ENCODE results near the gene BRD7.
"Not testable (repeated sequence)": the region's sequence is repeated elsewhere in the genome, so short reads cannot be mapped to it uniquely, and the experiment has no call there.

BRD7 gene

DNA sequence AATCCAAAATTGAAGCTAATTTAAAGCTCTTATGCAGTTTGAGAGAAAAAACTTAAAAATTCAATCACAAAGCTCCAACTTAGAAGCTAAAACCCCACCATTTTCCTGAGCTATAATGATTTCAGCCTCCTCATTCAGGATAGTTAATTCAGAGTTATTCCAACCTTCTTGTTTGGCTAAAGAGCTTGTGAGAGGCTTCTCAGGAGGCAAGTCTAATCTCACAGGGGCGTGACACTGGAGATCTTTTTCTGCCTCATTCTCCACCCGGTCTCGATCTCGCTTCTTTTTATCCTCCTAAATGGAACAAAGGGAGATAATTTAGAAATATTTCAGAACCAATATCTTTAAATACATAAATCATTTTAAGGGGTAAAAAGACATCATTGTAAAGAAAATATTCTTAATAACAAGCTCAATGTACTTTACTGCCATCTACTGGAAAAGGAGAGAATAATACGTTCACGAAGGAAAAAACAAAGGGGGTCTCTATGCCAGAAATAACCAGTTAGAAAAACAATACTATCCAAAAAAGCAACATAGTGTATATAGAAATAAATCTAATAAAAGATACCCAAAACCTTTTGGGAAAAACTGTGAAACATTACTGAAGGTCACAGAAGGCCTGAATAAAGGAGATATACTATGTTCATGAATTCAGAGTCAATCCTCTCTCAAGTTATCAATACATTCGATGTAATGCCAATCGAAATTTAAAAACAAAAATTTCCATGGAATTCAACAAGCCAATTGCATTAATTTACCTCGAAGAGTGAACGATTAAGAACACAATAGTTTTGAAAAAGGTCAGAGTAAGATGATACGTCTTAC lies 13.9 kb downstream of the BRD7 start:
- no peak for DNase-seq

- no peak for DNase-seq
Observed at GRCh38 chr16:50354082-50354481, 14.7 kb downstream of the BRD7 start.

GRCh38 chr16:50351952-50352351 lies 16.8 kb downstream of the BRD7 start:
- no peak for DNase-seq

- no peak for DNase-seq
Observed at GRCh38 chr16:50351116-50351515, 17.7 kb downstream of the BRD7 start.

GRCh38 chr16:50345210-50345609 lies 23.6 kb downstream of the BRD7 start:
- DNase-seq, result not testable (repeated sequence)

DNA sequence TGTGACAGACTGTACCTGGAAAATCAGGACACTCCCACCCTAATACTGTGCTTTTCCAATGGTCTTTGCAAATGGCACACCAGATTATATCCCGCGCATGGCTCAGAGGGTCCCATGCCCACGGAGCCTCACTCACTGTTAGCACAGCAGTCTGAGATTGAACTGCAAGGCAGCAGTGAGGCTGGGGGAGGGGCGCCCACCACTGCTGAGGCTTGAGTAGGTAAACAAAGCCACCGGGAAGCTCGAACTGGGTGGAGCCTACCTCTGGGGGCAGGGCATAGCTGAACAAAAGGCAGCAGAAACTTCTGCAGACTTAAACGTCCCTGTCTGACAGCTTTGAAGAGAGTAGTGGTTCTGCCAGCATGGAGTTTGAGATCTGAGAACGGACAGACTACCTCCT lies 25.2 kb downstream of the BRD7 start:
- not testable (repeated sequence) for DNase-seq

GRCh38 chr16:50340578-50340977 lies 28.2 kb downstream of the BRD7 start:
- DNase-seq, result no peak

GRCh38 chr16:50338371-50339231 lies 30.2 kb downstream of the BRD7 start:
- DNase-seq, result no peak

DNA sequence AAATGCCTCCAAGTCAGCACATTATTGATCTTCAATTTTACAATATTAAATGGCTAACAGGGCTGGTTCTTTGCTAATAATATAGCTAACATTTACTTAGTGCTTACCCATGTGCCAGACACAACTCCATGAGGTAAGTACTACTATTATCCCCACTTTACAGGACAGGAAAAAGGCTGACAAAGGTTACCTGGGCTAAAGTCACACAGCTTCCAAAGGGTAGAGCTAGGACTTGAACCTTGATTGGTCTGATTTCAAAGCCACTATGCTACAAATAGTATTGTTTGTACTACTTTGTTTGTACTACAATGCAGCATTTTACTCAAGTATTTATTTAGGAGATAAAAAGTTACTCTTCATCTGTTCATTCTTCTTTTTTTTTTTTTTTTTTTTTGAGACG lies 31.9 kb downstream of the BRD7 start:
- no peak for DNase-seq

- DNase-seq, result no peak
Observed at GRCh38 chr16:50335196-50335958, 33.4 kb downstream of the BRD7 start.

DNA sequence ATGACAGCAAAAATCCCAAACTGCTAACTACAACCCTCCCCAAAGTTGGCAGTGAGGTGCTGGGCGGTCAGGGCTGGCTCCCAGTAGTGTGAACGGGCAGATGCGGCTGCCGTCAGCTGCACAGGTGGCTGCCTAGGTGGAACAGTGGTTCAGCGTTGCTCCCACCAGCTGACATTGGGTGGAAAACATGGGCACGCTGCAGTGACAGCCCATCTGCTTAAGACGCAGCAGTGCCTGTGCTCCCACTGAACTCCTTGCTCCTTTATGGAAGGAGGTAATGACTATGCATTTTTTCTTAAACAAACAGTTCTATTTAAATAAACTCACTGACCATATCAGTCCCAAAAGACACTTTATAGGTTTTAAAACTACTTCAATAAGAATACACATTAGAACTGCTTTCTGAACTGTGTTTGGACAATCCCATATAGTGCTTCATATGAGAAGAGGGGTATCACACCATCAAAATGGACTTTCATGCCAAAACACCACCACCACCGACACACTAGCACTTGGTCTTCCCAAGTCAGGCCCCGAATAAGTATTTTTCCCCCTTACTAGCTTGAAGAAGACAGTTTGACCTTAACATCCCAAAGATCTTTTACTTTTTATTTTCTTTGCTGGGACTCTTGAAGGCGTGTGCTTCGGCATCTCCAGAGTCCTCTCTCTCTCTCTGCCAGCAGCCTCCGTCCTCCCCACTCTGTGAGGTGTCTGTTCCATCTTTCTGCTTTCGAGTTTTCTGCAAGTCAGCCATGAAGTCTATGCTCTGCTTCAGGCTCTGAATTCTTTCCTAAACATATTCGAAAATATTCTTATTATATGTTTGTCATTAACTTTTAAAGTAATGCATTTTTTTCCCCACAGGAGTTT lies 34.4 kb downstream of the BRD7 start:
- DNase-seq, result no peak

GRCh38 chr16:50332599-50332998 lies 36.2 kb downstream of the BRD7 start:
- DNase-seq, result no peak

DNA sequence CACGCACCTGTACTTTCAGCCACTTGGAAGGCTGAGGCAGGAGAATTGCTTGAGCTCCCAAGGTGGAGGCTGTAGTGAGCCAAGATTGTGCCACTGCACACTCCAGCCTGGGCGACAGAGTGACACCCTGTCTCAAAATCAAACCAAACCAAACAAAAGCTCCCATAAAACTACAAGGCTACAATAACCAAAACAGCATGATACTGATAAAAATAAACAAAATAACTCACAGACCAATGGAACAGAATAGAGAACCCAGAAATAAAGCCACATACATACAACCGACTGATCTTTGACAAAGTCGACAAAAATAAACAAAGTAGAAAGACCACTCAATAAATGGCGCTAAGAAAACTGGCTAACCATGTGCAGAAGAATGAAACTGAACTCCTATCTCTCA lies 37.2 kb downstream of the BRD7 start:
- no peak for DNase-seq

GRCh38 chr16:50329446-50330189 lies 39.2 kb downstream of the BRD7 start:
- no peak for DNase-seq

DNA sequence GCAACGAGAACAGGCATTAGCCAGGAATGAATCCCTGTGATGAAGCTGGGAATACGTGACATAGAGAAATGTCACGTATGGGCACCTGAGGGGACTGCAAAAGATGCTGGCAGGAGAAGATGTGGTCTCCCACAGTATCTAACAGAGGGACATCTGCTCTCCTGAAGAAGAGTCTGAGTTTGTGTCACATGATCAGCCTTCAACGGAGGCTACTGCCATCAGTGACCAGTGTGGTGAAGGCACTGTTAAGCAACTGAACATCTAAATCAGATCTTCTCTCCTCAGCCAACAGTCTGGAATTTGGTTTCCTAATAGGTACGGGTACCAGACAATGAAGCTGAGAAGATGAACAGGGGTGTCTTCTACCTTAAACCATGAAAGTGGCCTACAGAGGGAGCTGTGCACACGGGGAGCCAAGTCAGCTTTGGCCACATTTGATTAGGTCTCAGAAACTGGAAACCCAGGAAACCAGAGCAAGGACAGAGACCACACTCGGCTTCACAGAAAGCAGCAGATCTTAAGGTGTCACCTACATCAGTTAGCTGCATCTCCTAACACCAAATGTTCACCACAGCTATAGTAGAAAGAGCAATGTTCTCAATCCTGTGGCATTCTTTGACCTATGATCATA lies 41.8 kb downstream of the BRD7 start:
- no peak for DNase-seq

DNA sequence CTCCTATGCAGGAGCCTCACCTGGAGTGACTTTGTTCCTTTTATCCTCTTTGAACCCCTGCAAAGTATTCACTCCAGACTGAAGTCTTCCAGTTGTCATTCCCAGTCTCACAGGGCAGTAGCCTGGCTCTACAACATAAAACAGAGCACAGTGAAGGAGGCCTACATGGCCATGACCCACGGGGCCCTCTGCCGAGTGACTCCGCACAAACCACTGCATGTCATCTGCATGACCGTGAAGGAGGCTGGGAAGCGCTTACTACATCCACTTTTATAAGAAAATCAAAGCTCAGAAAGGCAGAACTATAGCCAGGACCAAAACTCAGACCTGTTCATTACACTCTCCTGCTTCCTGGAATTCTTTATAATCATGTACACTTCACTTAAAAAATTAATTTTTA lies 42.5 kb downstream of the BRD7 start:
- no peak for DNase-seq

- DNase-seq, result no peak
Observed at GRCh38 chr16:50324345-50324744, 44.4 kb downstream of the BRD7 start.

DNA sequence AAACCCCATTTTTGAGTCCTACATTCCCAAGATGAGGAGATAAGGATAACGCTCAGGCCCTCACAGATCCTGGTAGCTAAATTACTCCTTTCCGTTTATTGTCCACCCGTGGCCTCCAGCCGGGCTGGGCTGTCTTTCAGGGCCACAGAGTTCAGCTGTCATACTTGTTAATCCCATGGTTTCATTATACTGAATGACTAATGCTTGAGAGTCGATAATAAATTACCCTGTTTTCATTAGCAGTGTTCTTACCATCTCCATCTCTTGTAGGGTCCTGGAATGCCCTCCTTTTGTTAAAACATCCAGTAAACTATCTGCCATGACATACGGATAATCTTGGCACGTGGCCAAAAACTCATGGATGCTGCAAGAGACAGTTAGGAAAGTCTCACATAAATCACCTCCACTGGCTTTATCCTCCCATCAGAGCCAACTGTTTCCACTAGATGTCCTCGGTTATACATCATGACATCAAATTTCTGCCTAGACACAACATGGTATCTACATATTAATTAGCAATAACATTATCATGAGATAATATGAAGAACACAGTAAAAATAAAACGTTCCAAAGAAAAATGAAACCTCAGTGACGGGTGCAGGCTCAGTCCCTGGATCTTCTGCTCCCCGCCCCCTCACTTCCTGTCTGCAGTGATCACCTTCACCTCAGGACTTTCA lies 45.3 kb downstream of the BRD7 start:
- DNase-seq, result no peak

DNA sequence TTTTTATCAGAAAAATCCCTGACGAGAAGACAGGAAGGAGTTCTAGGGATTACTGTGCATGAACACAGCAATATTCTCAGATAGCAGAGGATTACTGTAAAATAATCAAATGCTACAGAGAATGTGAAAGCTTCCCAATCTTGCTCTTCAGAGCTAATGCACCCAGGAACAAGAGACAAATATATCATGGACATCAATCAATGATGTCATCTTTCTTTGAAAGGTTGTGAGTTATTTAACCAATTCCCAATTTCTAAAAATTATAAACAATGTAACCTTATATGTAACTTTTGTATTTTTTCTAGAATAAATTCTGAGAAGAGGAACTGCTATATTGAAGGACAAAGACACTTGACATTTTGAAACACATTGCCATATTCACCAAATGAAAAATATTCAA lies 46.5 kb downstream of the BRD7 start:
- DNase-seq, result no peak

GRCh38 chr16:50320310-50320709 lies 48.5 kb downstream of the BRD7 start:
- no peak for DNase-seq
